DMS 273 (cell line): Measurements from ENCODE around the gene SPESP1.
"Not testable (repeated sequence)": the region's sequence is repeated elsewhere in the genome, so short reads cannot be mapped to it uniquely, and the experiment has no call there.

ENCODE experiments used
- DNase-seq: peaks from one replicate; lab custom pipeline; 2025; ENCODE audit not compliant: unreplicated experiment; lab: John Stamatoyannopoulos, UW

SPESP1 gene

DNA sequence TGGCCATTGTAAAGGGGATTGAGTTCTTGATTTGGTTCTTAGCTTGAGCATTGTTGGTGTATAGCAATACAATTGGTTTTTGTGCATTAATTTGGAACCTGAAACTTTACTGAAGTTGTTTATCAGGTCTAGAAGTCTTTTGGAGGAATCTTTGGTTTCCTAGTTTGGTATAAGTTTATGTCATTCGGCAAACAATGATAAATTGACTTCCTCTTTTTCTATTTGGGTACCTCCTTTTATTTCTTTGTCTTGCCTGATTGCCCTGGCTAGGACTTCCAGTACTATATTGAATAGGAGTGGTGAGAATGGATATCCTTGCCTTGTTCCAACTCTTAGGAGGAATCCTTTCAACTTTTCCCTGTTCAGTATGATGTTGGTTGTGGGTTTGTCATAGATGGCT is 32.1 kb downstream of the SPESP1 start:
- no peak for DNase-seq

DNA sequence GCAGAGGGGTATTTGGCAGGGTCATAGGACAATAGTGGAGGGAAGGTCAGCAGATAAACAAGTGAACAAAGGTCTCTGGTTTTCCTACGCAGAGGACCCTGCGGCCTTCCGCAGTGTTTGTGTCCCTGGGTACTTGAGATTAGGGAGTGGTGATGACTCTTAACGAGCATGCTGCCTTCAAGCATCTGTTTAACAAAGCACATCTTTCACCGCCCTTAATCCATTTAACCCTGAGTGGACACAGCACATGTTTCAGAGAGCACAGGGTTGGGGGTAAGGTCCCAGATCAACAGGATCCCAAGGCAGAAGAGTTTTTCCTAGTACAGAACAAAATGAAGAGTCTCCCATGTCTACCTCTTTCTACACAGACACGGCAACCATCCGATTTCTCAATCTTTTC is 33.4 kb downstream of the SPESP1 start:
- not testable (repeated sequence) for DNase-seq

DNA sequence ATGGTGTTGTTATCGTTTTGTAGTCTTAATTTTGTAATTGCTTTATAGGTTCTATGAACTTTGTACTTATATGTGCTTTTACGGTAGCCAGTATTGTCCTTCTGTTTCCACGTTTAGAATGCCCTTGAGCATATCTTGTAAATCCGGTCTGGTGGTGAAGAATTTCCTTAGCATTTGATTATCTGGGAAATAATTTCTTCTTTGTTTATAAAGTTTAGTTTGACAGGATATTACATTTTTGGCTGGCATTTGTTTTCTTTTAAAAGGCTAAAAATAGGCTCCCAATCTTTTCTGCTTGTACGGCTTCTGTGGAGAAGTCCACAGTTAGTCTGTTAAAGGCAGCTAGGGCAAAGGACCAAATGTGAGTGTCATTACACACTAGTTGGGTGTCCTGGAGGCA is 36.7 kb downstream of the SPESP1 start:
- no peak for DNase-seq

DNA sequence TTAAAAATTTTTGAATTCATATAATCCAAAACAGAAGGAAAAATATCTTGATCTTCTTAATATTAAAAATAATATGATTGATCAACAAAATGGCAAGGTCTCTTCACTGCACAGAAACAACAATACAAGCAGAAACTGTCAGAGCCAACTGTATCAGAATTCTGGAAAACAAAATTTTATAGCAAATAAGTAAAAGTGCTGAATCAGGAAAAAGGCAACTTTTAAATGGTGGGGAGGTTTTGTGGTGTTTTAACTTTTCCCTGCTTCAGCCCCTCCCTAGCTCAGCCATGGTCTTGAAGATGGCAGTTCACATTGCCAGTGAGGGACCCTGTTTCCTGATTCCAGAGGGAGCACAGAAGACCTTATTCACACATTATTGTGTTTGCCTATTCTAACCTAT is 37.6 kb downstream of the SPESP1 start:
- DNase-seq, result no peak

DNA sequence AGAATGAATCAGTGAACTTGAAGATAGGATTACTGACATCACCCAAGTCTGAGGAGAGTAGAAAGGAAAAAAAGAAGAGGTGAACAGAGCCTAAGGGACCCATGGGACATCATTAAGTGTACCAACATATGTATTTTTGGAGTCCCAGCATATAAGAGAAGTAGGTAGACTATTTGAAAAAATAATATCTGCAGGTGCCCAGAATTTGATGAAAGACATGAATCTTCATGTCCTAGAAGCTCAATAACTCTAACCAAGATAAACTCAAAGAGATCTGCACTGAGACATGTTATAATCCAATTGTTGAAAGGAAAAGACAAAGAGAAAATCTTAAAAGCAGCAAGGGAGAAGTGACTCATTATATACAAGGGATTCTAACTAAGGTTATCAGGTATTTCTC is 39.0 kb downstream of the SPESP1 start:
- no peak for DNase-seq

DNA sequence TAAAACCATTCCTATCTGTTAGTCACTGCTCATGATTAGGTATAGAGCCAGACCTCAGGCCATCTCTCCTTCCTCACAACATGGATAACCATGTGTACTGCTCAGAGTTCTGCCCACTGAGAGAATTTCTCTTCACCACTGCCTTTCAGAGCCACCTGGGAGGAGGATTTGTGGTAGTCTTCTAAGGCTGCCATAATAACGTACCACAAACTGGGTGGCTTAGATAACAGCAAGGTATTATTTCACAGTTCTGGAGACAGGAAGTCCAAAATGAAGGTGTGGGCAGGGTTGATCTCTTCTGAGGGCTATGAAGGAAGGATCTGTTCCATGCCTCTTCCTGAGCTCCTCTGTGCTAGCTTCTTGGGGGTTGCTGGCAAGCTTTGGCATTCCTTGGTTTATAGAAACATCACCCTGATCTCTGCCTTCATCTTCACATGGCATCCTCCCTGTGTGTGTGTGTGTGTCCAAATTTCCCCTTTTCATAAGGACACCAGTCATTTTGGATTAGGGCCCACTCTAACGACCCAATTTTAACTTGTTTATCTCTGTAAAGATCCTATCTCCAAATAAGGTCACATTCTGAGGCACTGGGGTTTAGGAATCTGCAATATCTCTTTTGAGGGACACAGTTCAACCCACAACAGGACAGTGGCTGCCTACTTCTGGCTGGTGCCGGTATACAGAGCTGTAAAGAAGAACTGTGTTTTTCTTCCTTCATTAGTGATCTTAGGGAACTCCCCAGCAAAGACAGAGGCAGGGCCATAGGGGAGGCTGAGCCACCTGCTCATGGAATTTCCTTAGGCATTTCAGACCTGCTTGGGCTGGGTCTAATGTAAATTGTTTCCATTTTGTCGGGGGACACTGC is 42.1 kb downstream of the SPESP1 start:
- no peak for DNase-seq

DNA sequence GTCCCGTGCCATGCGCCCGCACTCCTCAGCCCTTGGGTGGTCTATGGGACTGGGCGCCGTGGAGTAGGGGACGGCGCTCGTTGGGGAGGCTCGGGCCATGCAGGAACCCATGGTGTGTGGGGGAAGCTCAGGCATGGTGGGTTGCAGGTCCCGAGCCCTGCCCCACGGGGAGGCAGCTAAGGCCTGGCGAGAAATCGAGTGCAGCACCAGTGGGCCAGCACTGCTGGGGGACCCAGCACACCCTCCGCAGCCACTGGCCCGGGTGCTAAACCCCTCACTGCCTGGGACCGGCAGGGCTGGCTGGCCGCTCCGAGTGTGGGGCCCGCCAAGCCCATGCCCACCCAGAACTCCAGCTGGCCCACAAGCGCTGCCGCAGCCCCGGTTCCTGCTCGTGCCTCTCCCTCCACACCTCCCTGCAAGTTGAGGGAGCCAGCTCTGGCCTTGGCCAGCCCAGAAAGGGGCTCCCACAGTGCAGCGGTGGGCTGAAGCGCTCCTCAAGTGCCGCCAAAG is 45.4 kb downstream of the SPESP1 start:
- DNase-seq, result not testable (repeated sequence)

DNA sequence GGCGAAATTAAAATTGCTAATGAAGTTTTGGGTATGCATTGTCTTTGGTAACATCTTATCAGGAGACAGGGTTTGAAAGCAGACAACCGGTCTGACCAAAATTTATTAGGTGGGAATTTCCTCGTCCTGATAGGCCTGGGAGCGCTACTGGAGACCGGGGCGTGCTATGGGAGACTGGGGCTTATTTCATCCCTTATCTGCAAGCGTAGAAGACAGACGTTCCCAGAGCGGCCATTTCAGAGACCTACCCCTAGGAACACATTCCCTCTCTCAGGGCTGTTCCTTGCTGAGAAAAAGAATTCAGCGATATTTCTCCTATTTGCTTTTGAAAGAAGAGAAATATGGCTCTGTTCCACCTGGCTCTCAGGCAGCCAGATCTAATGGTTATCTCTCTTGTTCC is 47.1 kb downstream of the SPESP1 start:
- DNase-seq, result not testable (repeated sequence)

DNA sequence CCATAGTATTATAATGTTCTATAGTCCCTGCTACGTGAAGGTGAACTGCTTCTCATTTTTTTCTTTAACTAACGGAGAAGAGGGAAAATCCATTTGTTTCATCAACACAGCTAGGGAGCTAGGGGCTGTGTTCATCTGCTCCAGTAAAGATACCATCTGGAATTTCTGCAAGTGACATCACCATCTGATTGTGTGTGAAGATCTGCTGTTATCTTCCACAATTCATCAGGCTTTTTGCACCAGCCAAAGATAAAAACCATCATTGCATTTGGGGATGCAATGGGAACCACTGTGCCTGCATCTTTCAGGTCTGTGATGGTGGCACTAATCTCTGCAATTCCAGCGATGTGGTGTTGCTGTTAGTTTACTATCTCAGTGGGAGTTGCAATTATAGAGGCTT is 48.7 kb downstream of the SPESP1 start:
- DNase-seq, result peak; percentile 18

DNA sequence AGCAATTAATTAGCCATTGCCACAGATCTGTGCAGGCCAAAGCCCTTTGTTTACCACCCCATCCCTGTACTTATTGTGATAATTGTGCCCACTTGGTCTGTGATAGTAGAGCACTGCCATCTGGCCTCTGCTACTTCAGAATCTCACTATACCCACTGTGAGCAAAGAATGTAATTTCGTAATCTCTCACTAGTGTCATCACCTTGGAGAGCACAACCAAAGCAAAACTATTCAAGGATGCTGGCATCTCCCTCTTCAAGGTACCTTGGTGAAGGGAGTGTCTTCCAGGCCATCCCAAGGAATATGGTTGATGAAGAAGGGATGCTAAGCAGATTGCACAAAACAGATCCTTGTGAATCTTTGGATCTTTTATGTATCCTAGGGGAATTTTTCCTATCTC is 49.5 kb downstream of the SPESP1 start:
- DNase-seq, result peak; percentile 37

DNA sequence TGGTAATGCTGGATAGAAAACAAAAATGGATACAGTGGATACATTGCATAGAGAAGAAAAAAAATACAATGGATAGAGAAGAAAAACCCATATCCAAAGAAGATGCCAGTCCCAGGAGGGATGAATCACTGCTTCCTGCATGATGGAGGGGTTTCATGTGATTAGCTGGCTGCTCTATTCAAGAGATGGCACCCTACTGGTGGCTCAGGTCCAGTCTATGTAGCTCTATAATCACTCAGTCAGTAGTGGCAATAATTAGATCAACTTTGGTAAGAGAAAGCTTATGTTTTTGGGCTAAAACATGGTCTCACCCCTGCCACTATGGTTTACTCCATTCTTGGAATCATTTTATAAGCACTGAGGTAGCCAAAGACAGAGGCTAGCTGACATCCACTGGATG is 50.5 kb downstream of the SPESP1 start:
- peak; percentile 27 for DNase-seq

DNA sequence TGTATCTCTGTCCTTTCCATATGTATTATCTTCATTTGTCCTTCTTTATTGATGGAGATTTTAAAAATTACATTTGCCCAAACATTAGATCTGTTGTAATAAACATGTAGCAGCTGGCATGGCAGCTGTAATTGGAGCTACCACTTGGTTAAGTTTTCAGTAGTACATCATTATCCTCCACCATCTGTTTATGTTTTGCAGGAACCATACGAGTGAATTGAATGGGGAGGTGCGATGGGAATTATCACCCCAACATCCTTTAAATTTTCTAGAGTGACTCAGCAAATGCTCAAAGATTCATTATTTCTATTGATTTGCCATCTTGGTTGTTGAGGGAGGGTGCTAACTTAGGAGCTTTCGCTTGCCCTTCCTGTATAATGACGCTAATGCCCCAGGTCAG is 51.6 kb downstream of the SPESP1 start:
- DNase-seq, result peak; percentile 93

DNA sequence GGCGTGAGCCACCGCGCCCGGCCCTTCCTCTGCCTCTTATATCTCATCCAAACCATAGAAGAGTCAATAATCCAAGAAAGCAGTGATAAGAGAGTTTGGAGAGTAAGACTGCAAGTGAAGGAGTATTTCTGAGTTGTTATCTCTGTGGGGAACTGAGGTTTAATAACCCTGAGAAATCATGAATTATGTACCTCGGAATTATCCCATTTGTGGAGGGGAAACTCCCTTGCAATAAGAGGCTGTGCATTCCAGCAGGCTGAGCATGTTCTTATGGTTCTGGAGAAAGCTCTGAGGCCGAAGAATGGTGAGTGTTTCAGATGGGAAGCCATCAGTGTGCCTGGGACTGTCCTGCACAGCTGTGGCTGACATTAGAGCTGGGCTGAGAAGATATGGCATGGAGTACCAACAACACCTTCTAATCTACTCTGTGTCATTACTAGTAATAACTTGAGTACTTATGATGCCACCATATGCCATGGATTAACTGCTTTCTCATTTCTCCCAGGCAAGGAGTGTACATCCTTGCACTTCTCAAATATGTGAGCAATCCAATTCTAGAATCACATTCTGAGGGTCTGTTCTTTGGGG is 52.7 kb downstream of the SPESP1 start:
- DNase-seq, result peak; percentile 51

DNA sequence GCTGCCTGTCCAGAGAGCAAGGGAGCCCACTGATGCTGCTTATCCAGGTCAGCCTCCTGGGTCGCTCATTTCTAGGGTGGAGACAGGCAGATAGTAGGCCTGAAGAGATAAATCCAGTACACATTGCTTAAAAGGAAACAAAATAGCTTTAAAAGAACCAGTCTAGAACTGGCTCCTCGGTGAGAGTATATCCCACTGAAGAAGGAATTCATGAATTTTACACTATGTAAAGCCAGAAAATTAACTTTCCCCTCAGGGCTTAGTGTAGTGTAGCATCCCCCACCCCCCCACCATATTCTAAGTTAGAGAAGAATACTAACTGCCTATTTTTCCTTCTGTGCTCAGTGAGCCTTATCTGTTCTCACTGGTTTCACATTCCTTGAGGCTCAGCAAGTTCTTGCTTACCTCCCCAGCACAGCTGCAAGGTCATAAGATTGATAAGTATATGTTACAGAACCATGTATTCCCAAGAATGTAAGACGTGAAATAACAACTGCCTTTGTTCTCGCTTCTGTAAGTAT is 53.7 kb downstream of the SPESP1 start:
- DNase-seq, result no peak

DNA sequence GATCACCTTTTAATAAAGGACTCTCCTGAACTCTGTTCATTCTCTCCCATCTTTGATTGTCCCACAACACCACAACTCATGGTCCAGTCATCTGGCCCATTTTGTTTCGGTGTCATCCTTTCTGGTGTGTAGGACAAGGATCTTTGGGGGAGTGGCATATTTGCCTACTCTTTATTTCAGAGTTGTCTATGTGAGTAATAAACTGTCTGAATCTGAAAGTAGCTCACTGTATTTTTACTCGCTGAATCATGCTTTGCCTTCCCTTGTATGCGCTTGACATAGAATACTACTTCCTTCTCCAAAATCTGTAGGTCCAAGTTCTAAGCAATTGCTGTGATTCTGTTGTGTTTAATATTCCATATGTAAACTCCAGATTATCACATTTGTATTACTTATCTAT is 54.3 kb downstream of the SPESP1 start:
- DNase-seq, result no peak

DNA sequence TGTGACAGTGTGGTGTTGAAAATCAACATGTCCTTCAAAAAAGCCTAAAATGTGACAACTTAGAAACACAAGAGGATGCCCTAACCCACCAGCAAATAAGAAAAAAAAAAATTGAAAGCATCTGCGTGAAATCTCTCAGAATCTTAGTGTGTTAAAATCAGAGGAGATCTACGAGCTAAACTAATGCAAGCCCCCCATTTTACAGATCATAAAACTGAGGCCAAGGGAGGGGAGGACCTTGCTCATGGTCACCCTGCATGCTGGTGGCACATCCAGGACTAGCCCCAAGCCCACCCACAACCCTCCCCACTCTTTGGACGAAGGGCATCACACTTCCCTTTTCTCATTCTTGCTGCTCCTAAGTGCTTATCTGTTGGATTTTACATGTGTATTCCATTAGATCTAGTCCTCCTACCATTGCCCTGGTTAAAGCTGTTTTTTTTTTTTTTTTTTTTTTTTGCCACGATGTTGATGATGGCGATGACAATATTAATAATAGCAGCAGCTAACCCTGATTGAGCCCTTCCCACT is 55.1 kb downstream of the SPESP1 start:
- DNase-seq, result no peak

DNA sequence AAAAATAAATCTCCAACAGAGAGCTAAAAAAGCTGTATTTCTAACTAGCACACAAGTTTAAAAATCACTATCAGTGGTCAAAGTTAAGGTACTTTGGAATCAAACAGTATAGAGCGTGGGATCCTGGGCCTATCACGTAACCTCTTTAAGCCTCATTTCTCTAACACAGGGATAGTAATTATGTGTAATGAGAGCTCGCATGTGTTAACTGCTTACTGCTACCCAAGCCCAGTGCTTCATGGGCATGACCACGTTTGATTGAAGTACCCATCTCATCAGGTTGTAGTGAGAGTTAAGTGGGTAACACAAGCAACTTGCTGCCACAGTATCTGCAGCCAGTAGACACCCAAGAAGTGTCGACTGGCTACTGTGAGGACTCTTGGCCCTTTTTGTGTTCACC is 56.0 kb downstream of the SPESP1 start:
- peak; percentile 35 for DNase-seq

DNA sequence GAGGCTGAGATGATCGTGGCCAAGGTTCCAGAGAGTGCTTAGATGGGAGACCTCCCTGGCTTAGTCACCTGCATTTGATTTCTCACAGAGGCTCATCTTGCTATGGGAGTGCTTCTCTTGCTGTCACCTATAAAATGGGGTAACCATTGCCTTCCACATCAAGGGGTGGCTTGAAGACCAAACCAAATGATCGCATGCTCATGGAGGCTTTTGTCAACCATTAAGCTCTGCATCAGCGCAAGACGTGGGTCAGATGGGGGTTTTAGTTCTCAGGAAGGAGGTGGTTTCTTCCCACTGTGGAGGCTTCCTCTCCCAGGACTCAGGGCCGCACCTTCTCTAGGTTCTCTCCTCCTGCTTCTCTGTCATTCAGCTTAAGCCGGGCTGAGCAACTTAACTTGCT is 56.8 kb downstream of the SPESP1 start:
- DNase-seq, result no peak

DNA sequence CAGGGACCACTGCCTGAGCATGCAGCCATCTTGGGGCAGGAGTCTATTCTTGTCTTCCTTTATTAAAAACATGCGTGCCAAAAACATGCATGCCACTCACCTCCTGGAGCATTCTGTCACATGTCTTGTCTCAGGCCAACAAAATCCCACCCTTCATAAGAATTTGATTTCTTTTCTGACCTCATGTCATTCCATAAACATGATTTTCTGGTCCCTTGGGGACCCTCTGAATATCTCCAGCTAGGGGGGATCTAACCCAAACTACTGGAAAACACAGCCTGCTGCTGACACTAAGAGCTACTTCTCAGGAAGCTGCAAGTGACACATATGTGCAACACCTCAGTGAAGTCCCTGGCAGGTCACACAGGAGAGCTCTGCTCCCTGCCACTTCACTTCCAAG is 57.4 kb downstream of the SPESP1 start:
- DNase-seq, result no peak

DNA sequence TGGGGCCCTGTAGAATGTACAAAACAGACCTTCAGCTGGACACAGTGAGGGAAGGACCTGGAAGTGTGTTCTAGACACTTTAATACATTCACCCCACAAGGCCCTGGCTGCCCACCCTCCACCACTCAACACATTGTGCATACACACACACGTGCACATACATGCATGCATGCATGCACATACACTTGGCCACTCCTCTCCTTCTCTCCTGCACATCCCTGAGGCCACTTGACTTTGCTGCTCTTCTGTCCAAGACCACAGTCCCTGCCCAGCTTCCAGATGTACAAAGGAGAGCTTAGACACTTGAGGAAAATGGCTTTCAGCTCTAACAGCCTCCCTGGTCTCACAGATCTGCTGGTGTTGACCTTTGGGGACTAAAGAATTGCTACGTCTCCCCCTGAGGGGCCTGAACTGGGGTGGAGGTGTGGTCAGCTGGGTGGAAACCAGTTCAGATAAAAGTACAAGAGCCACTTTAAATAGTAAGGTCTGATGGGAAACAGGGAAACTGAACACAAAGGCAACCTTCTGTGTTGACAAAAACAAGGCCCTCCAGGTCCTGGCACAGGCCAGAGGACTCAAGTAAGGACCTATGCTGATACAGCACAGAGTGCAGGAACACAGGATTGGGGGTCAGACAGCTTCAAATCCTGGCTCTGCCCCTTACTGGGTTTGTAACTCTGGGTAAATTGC is 59.4 kb downstream of the SPESP1 start:
- DNase-seq, result no peak

DNA sequence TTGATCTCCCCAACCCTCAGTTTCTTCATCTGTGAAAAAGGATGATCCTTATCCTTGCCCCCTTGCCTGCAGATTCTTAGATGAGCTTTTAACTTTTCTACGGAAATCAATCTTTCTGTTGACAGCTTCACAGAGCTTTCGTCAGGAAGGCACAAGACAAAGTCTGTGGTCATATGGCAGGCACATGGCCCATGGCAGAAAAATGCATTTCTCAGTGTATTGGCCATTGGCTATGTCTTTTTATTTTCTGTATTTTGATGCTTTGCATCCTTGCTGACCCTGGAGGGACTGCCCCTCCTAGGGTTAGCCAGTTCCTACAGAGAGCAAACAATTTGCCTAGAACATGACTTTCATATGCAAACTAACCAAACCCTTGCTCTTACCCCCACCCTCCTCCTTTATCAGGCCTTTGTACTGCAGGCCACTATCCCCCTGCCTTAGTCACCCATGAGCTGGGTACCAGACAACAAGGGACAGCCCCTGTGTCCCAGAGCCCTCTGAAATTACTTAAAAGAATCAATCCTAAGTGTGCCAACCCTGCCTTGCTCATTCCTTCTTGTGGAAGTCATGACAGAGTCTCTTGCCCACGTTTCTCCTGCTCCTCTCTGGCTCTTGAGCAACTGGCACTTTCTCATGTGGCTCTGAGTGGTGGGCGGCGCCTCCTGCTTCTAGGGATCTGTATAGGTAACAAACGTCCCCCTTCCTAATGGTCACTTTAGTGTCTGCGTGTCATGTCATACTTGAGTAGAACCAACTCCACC is 60.1 kb downstream of the SPESP1 start:
- no peak for DNase-seq
